H1 (cell line): Measurements from ENCODE around the gene ITIH6.

Experiments
- CEBPB ChIP-seq: IDR thresholded peaks from 2 replicates; pipeline ENCODE4 v1.6.1; 2012; ENCODE audit warnings: low read depth, low read length
- CHD1 ChIP-seq: IDR thresholded peaks from 2 replicates; pipeline ENCODE4 v1.6.1; 2012; ENCODE audit warnings: low read depth, low read length, improper control_type of control experiment
- CTCF ChIP-seq, 3 experiments: IDR thresholded peaks; 1 replicate in 2 of 3; 2 replicates in 1 of 3; pipeline versions ENCODE4 v1.5.1 to v1.6.1; 2011; ENCODE audit warnings: low read length in 3 of 3, mild to moderate bottlenecking in 3 of 3, inconsistent platforms in 2 of 3, low read depth in 1 of 3, moderate library complexity in 1 of 3; ENCODE audit not compliant: insufficient read depth in 1 of 3; ENCODE audit errors: control extremely low read depth in 1 of 3
- EZH2 ChIP-seq: fragments of 200-600 bp; sonication (generic); IDR thresholded peaks from 2 replicates; pipeline ENCODE4 v1.7.1; 2012; ENCODE audit warnings: low read depth, mild to moderate bottlenecking, moderate library complexity, low read length, inconsistent platforms; ENCODE audit not compliant: severe bottlenecking
- JUND ChIP-seq: IDR thresholded peaks from 2 replicates; pipeline ENCODE4 v1.6.1; 2011; ENCODE audit warnings: mild to moderate bottlenecking, improper control_type of control experiment, low read length
- POLR2A ChIP-seq, 2 experiments: IDR thresholded peaks; 1 replicate in 1 of 2; 2 replicates in 1 of 2; pipeline ENCODE4 v1.6.1; 2011; ENCODE audit warnings: low read depth in 2 of 2, low read length in 2 of 2, mild to moderate bottlenecking in 2 of 2; ENCODE audit errors: control extremely low read depth in 1 of 2
- POLR2AphosphoS5 ChIP-seq: IDR thresholded peaks from 2 replicates; pipeline ENCODE4 v1.6.1; 2011; ENCODE audit warnings: low read depth, low read length
- RNF2 ChIP-seq: fragments of 200-900, 300-1000 bp; sonication (generic); IDR thresholded peaks from 2 replicates; pipeline ENCODE4 v1.7.1; 2016; ENCODE audit warnings: borderline replicate concordance, low read depth, mild to moderate bottlenecking, antibody characterized with exemption, low read length; ENCODE audit not compliant: poor library complexity, severe bottlenecking; ENCODE audit errors: missing control alignments
- TBP ChIP-seq: IDR thresholded peaks from 2 replicates; pipeline ENCODE4 v1.6.1; 2011; ENCODE audit warnings: low read depth, low read length, improper control_type of control experiment
- ZNF274 ChIP-seq: IDR thresholded peaks from 2 replicates; pipeline ENCODE4 v1.7.0; 2012; ENCODE audit warnings: low read length, borderline replicate concordance; ENCODE audit errors: extremely low read depth

- no peak for TF ChIP-seq ZNF274
- TF ChIP-seq EZH2: no peak
- TF ChIP-seq CTCF (IDR thresholded peaks at IDR 0.05; ENCODE audit: control extremely low read depth in 1 of 3, insufficient read depth in 1 of 3, low read depth in 1 of 3, low read length in 3 of 3): no peak
- TF ChIP-seq CHD1: no peak
- no peak for TF ChIP-seq CEBPB
- no peak for TF ChIP-seq POLR2AphosphoS5
- TF ChIP-seq RNF2: no peak
- no peak for TF ChIP-seq TBP
- TF ChIP-seq POLR2A (IDR thresholded peaks at IDR 0.05; ENCODE audit: control extremely low read depth in 1 of 2, low read depth in 2 of 2, low read length in 2 of 2): no peak
- no peak for TF ChIP-seq JUND
These were observed 3.3 kb downstream of the ITIH6 start for GRCh38 chrX:54794795-54795194.
